HepG2 (cell line): Measurements from ENCODE around the gene USP17L10. TPM values are rescaled to one million over a fixed set of nuclear protein-coding genes. Genes with fewer than 3 reads are reported as not detected.

Source experiments
- polyA plus RNA-seq, 8 experiments: library from polyadenylated mRNA; depleted of rRNA in 3 of 8; stranded (reverse) in 7 of 8; unstranded in 1 of 8; fragments of >200 nt; fragmentation: Illumina TruSeq in 4 of 8; extraction: Trizol in 4 of 8; gene quantifications; 2 replicates each; pipeline versions ENCODE4 v1.2.1 to v1.2.3, GENCODE V29; 2011 to 2016; ENCODE audit warnings: low read depth in 4 of 8, missing spikeins in 1 of 8, mixed read lengths in 1 of 8; ENCODE audit not compliant: insufficient read depth in 1 of 8
- total RNA-seq, 5 experiments: library from RNA; depleted of rRNA; stranded (reverse); fragments of >200 nt; fragmentation: Illumina TruSeq; extraction: Trizol; gene quantifications; 2 replicates each; pipeline ENCODE4 v1.2.3, GENCODE V29; 2016; ENCODE audit warnings: low read depth in 1 of 5

The USP17L10 gene
- total and polyA plus RNA-seq, 2 of the 13 experiments (the other 11 are each of a cell fraction or from before 2014, with no cell fraction given): not detected

Other genes with a start within 250 kb of the USP17L10 start
- not detected in 2 replicates for gene FAM90A26, start 40.2 kb upstream of the USP17L10 start, total RNA-seq (2016; rRNA removed; fragmentation: Illumina TruSeq; extraction: Trizol)
- gene FAM90A26, start 40.2 kb upstream of the USP17L10 start, polyA plus RNA-seq (2011; rRNA removed): not detected in 2 replicates
- not detected in 2 replicates for gene USP17L11, start 4.7 kb downstream of the USP17L10 start, total RNA-seq (2016; rRNA removed; fragmentation: Illumina TruSeq; extraction: Trizol)
- not detected in 2 replicates for gene USP17L11, start 4.7 kb downstream of the USP17L10 start, polyA plus RNA-seq (2011; rRNA removed)
- gene USP17L12, start 9.5 kb downstream of the USP17L10 start, total RNA-seq (2016; rRNA removed; fragmentation: Illumina TruSeq; extraction: Trizol): not detected in 2 replicates
- not detected in 2 replicates for gene USP17L12, start 9.5 kb downstream of the USP17L10 start, polyA plus RNA-seq (2011; rRNA removed)
- gene USP17L13, start 14.2 kb downstream of the USP17L10 start, total RNA-seq (2016; rRNA removed; fragmentation: Illumina TruSeq; extraction: Trizol): not detected in 2 replicates
- not detected in 2 replicates for gene USP17L13, start 14.2 kb downstream of the USP17L10 start, polyA plus RNA-seq (2011; rRNA removed)
- not detected in 2 replicates for gene USP17L15, start 23.7 kb downstream of the USP17L10 start, total RNA-seq (2016; rRNA removed; fragmentation: Illumina TruSeq; extraction: Trizol)
- gene USP17L15, start 23.7 kb downstream of the USP17L10 start, polyA plus RNA-seq (2011; rRNA removed): not detected in 2 replicates
- gene USP17L17, start 33.2 kb downstream of the USP17L10 start, total RNA-seq (2016; rRNA removed; fragmentation: Illumina TruSeq; extraction: Trizol): not detected in 2 replicates
- gene USP17L17, start 33.2 kb downstream of the USP17L10 start, polyA plus RNA-seq (2011; rRNA removed): not detected in 2 replicates
- not detected in 2 replicates for gene USP17L18, start 38.0 kb downstream of the USP17L10 start, total RNA-seq (2016; rRNA removed; fragmentation: Illumina TruSeq; extraction: Trizol)
- not detected in 2 replicates for gene USP17L18, start 38.0 kb downstream of the USP17L10 start, polyA plus RNA-seq (2011; rRNA removed)
- not detected in 2 replicates for gene USP17L19, start 42.7 kb downstream of the USP17L10 start, total RNA-seq (2016; rRNA removed; fragmentation: Illumina TruSeq; extraction: Trizol)
- not detected in 2 replicates for gene USP17L19, start 42.7 kb downstream of the USP17L10 start, polyA plus RNA-seq (2011; rRNA removed)
- gene USP17L20, start 47.5 kb downstream of the USP17L10 start, total RNA-seq (2016; rRNA removed; fragmentation: Illumina TruSeq; extraction: Trizol): not detected in 2 replicates
- not detected in 2 replicates for gene USP17L20, start 47.5 kb downstream of the USP17L10 start, polyA plus RNA-seq (2011; rRNA removed)
- gene USP17L21, start 52.2 kb downstream of the USP17L10 start, total RNA-seq (2016; rRNA removed; fragmentation: Illumina TruSeq; extraction: Trizol): not detected in 2 replicates
- not detected in 2 replicates for gene USP17L21, start 52.2 kb downstream of the USP17L10 start, polyA plus RNA-seq (2011; rRNA removed)
- gene USP17L22, start 57.0 kb downstream of the USP17L10 start, total RNA-seq (2016; rRNA removed; fragmentation: Illumina TruSeq; extraction: Trizol): not detected in 2 replicates
- gene USP17L22, start 57.0 kb downstream of the USP17L10 start, polyA plus RNA-seq (2011; rRNA removed): not detected in 2 replicates
- gene USP17L24, start 114.5 kb downstream of the USP17L10 start, total RNA-seq (2016; rRNA removed; fragmentation: Illumina TruSeq; extraction: Trizol): not detected in 2 replicates
- gene USP17L24, start 114.5 kb downstream of the USP17L10 start, polyA plus RNA-seq (2011; rRNA removed): not detected in 2 replicates
- not detected in 2 replicates for gene USP17L25, start 119.3 kb downstream of the USP17L10 start, total RNA-seq (2016; rRNA removed; fragmentation: Illumina TruSeq; extraction: Trizol)
- gene USP17L25, start 119.3 kb downstream of the USP17L10 start, polyA plus RNA-seq (2011; rRNA removed): not detected in 2 replicates
- not detected in 2 replicates for gene USP17L26, start 124.0 kb downstream of the USP17L10 start, total RNA-seq (2016; rRNA removed; fragmentation: Illumina TruSeq; extraction: Trizol)
- gene USP17L26, start 124.0 kb downstream of the USP17L10 start, polyA plus RNA-seq (2011; rRNA removed): not detected in 2 replicates
- not detected in 2 replicates for gene USP17L5, start 128.7 kb downstream of the USP17L10 start, total RNA-seq (2016; rRNA removed; fragmentation: Illumina TruSeq; extraction: Trizol)
- not detected in 2 replicates for gene USP17L5, start 128.7 kb downstream of the USP17L10 start, polyA plus RNA-seq (2011; rRNA removed)
- gene USP17L27, start 133.5 kb downstream of the USP17L10 start, total RNA-seq (2016; rRNA removed; fragmentation: Illumina TruSeq; extraction: Trizol): not detected in 2 replicates
- gene USP17L27, start 133.5 kb downstream of the USP17L10 start, polyA plus RNA-seq (2011; rRNA removed): not detected in 2 replicates
- not detected in 2 replicates for gene USP17L28, start 138.2 kb downstream of the USP17L10 start, total RNA-seq (2016; rRNA removed; fragmentation: Illumina TruSeq; extraction: Trizol)
- not detected in 2 replicates for gene USP17L28, start 138.2 kb downstream of the USP17L10 start, polyA plus RNA-seq (2011; rRNA removed)
- gene USP17L29, start 143.0 kb downstream of the USP17L10 start, total RNA-seq (2016; rRNA removed; fragmentation: Illumina TruSeq; extraction: Trizol): not detected in 2 replicates
- not detected in 2 replicates for gene USP17L29, start 143.0 kb downstream of the USP17L10 start, polyA plus RNA-seq (2011; rRNA removed)
- not detected in 2 replicates for gene USP17L30, start 152.5 kb downstream of the USP17L10 start, total RNA-seq (2016; rRNA removed; fragmentation: Illumina TruSeq; extraction: Trizol)
- gene USP17L30, start 152.5 kb downstream of the USP17L10 start, polyA plus RNA-seq (2011; rRNA removed): not detected in 2 replicates
- not detected in 2 replicates for gene DEFB131A, start 233.8 kb downstream of the USP17L10 start, total RNA-seq (2016; rRNA removed; fragmentation: Illumina TruSeq; extraction: Trizol)
- gene DEFB131A, start 233.8 kb downstream of the USP17L10 start, polyA plus RNA-seq (2011; rRNA removed): not detected in 2 replicates